GM19099 (cell line): ENCODE results near the gene ARHGEF17.

ENCODE experiments used
- POLR2A ChIP-seq: IDR thresholded peaks from 3 replicates; pipeline ENCODE4 v1.6.1; 2011; ENCODE audit warnings: low read depth; ENCODE audit not compliant: insufficient read length; ENCODE audit errors: extremely low read depth

ARHGEF17 gene

DNA sequence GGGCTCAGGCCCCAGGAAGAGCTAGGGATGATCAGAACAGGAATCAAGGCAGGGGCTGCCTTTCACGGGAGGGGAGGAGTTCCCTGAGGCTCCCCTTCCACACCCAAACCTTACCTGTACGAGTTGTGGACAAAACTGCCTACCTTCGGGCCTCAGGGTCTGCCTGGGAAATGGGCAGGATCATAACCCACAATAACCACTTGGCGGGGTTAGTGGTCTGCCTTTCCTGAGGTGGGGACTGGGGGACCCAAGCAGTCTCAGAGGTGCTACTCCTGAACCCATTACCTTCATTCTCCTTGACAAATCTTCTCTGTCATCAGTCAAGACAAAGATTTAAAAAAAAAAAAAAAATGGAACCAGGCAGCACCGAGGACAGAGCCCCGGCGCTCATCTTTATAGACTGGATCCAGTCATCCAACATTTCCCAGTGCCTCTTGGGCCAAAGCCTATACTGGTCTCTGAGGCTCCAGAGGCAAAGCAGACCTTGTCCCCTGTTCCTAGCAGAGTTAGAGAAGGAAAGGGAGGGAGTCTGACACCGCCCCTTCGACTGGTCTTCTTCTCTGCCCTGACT is 21.8 kb upstream of the ARHGEF17 start:
- no peak for TF ChIP-seq POLR2A

GRCh38 chr11:73287400-73288101 is 20.5 kb upstream of the ARHGEF17 start:
- no peak for TF ChIP-seq POLR2A

DNA sequence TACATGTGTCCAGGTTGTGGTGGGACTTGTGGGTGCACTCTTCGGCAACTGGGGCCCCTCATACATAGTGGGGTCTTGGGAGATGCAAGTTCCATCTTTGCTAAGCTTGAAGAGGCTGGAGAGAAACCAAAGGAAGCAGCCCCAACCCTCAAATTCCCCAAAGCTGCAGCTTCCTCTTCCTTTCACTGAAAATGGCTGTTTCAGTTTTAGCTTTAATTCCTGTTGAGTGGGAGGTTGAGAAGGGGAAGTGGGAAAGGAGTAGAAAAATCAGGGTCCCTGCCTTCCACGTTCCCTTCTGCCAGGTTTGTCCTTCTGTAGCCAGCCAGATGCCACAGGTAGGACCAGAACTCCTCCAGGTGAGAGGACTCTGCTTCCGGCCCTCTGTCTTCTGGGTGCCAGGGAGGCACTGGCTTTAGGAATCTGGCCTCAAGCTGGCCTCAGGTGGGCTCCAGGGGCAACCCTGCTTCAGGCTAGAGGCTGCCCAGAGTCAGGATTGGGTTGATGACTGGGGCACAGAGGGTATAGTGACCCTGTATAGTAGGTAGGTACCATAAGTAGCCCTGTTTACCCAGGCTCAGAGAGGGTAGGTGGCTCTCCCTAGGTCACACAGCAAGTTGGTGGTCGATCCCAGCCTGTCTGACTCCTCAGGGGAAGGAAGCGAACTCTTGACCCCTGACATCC is 19.7 kb upstream of the ARHGEF17 start:
- TF ChIP-seq POLR2A = no peak

- TF ChIP-seq POLR2A = peak; percentile 40
Measured at GRCh38 chr11:73288873-73289707, 19.0 kb upstream of the ARHGEF17 start.

- TF ChIP-seq POLR2A = no peak
Measured at GRCh38 chr11:73290536-73290935, 17.5 kb upstream of the ARHGEF17 start.

DNA sequence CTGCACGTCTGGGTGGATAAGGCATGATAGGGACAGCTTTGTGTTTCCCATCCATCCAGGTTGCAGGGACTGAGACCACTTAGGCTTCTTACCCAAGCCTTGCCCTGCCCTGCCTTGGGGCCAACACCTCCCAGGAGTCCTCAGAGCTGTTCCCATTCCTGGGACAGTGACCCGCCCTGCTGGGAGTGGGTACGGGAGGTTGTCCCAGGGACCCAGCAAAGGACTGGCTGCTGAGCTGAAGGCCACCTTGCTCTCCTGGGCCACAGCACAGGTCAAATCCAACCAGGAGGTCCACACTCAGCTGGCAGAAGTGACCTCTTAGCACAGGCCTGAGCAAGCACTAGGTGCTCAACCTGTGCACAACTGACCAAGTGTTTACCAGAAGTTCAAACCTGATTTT is 16.9 kb upstream of the ARHGEF17 start:
- no peak for TF ChIP-seq POLR2A

- TF ChIP-seq POLR2A = no peak
Measured at GRCh38 chr11:73291781-73292524, 16.1 kb upstream of the ARHGEF17 start.

- no peak for TF ChIP-seq POLR2A
Measured at GRCh38 chr11:73292525-73292894, 15.6 kb upstream of the ARHGEF17 start.

DNA sequence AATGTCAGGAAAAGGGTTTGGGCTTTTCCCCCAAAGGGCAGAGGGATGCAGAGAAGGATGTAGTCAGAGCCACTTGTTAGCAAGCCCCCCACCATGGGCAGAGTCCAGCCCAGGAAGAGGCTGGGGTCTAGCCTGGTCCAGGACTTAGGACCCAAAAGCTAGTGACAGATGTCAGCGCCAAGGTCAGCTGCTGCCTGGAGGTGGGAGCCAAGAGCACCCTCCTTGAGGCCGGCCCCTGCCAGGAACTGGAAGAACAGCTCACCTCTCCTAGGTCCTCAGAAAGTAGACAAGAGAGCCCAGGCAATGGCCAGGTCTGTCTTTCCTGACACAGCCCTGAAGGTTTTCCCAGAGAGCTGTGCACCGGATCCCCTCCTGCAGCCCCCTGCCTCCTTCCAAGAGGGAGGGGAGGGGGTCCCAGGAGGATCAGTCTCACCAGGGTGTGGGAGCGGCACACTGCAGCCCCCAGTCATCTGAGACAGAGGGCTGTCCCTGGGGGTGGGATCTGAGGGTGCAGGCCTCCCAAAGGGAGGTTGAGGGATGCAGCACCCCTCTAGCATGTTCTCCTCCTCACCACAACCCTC is 14.6 kb upstream of the ARHGEF17 start:
- no peak for TF ChIP-seq POLR2A

- no peak for TF ChIP-seq POLR2A
Measured at GRCh38 chr11:73294604-73295003, 13.5 kb upstream of the ARHGEF17 start.

- TF ChIP-seq POLR2A = no peak
Measured at GRCh38 chr11:73295241-73295995, 12.7 kb upstream of the ARHGEF17 start.

DNA sequence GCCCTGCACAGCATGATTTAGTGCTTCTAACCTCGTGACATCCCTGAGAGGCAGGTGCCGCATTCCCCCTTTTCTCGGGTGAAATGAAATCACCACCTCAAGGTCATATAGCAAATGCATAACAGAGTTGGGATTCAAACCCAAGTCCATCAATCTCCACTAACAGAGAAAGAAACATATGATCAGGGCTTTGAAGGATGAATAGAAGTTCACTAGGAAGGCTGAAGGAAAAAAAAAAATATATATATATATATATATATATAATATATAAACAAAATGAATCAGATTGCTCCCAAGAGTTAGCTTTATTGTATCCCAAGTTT is 12.1 kb upstream of the ARHGEF17 start:
- TF ChIP-seq POLR2A = no peak

DNA sequence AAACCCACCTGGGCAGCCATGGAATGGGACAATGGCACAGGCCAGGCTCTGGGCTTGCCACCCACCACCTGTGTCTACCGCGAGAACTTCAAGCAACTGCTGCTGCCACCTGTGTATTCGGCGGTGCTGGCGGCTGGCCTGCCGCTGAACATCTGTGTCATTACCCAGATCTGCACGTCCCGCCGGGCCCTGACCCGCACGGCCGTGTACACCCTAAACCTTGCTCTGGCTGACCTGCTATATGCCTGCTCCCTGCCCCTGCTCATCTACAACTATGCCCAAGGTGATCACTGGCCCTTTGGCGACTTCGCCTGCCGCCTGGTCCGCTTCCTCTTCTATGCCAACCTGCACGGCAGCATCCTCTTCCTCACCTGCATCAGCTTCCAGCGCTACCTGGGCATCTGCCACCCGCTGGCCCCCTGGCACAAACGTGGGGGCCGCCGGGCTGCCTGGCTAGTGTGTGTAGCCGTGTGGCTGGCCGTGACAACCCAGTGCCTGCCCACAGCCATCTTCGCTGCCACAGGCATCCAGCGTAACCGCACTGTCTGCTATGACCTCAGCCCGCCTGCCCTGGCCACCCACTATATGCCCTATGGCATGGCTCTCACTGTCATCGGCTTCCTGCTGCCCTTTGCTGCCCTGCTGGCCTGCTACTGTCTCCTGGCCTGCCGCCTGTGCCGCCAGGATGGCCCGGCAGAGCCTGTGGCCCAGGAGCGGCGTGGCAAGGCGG is 11.4 kb upstream of the ARHGEF17 start:
- TF ChIP-seq POLR2A = no peak
